Gastrocnemius medialis (tissue), 4 donors: ENCODE results near the gene PSMB2. TPM values are rescaled to one million over a fixed set of nuclear protein-coding genes. Genes with fewer than 3 reads are reported as not detected.

Experiments
- ATAC-seq, 2 donors: fragments of 150-250 bp; one replicate each; pipeline ENCODE4 v1.9.1; 2016
- DNase-seq, 2 donors: peaks; one replicate each; pipeline ENCODE4 v3.0.0-alpha.2; 2019
- H3K27ac ChIP-seq, 4 donors: fragments of 200-600 bp; sonication (generic); 1 replicate in 1 of 4; 2 replicates in 3 of 4; pipeline ENCODE4 v1.5.1; 2016 to 2018; ENCODE audit warnings: mild to moderate bottlenecking in 2 of 4, moderate library complexity in 1 of 4
- H3K27me3 ChIP-seq, 3 donors: fragments of 200-600 bp; sonication (generic) in 2 of 3; 1 replicate in 1 of 3; 2 replicates in 2 of 3; pipeline versions ENCODE4 v1.5.1 to v1.6.0; 2016 to 2019; ENCODE audit warnings: mild to moderate bottlenecking in 1 of 3, moderate library complexity in 1 of 3
- H3K36me3 ChIP-seq, 2 donors: fragments of 200-600 bp; sonication (generic) in 1 of 2; one replicate each; pipeline ENCODE4 v1.5.1; 2017 to 2018
- H3K4me1 ChIP-seq, 2 donors: fragments of 200-600 bp; sonication (generic) in 1 of 2; one replicate each; pipeline ENCODE4 v1.5.1; 2016 to 2017; ENCODE audit warnings: mild to moderate bottlenecking in 2 of 2
- H3K4me3 ChIP-seq, 4 donors: fragments of 200-600 bp; sonication (generic) in 3 of 4; 1 replicate in 1 of 4; 2 replicates in 3 of 4; pipeline ENCODE4 v1.5.1; 2016 to 2019; ENCODE audit warnings: mild to moderate bottlenecking in 2 of 4
- H3K9me3 ChIP-seq, 3 donors: fragments of 200-600 bp; sonication (generic) in 2 of 3; 1 replicate in 1 of 3; 2 replicates in 2 of 3; pipeline ENCODE4 v1.5.1; 2016 to 2019
- CTCF ChIP-seq, 5 experiments: fragments of 450-650 bp in 3 of 5; fragments of 200-600 bp in 2 of 5; sonication (generic) in 2 of 5; IDR thresholded peaks in 4 of 5; conservative IDR thresholded peaks in 1 of 5; 1 replicate in 4 of 5; 2 replicates in 1 of 5; pipeline ENCODE4 v1.5.1; 2016 to 2019; ENCODE audit warnings: antibody characterized with exemption in 5 of 5, mild to moderate bottlenecking in 3 of 5, moderate library complexity in 3 of 5
- POLR2A ChIP-seq, 2 donors: fragments of 450-650 bp; IDR thresholded peaks; one replicate each; pipeline ENCODE4 v1.6.1; 2017; ENCODE audit warnings: antibody characterized with exemption in 2 of 2, mild to moderate bottlenecking in 2 of 2, moderate library complexity in 2 of 2
- in situ Hi-C, 4 donors: fragments of 200-750 bp; cut with MboI; loops; one replicate each; pipeline versions ENCODE4 v1.15.0 to v1.8.0; 2017; ENCODE audit warnings: low sequenced_read_pairs in 4 of 4
- intact Hi-C: fragments of 100-400 bp; cut with DNase I; formaldehyde crosslinking; loops from one replicate; pipeline ENCODE4 v1.15.1; 2023; ENCODE audit warnings: low total_unique reads
- total RNA-seq, 4 donors: library from RNA; depleted of rRNA; stranded (reverse); fragments of >200 nt; gene quantifications; one replicate each; pipeline versions ENCODE4 v1.1.0 to v1.2.3, GENCODE V29; 2016

The PSMB2 gene
- total RNA-seq, 4 donors from 2014 or later: 65.2 to 119 (median 89.9) TPM

- H3K27ac ChIP-seq: no peak overlapping the region
- ATAC-seq: no peak
- no peaks in the 10 kb centered on the region for H3K4me1 ChIP-seq
- intact Hi-C loops (no loop called here), in situ Hi-C loops (no loop called here)
- no peak for DNase-seq
- H3K27me3 ChIP-seq: no peaks in the 10 kb centered on the region
- H3K36me3 ChIP-seq: no peaks in the 10 kb centered on the region
- H3K9me3 ChIP-seq: no peaks in the 10 kb centered on the region
- no peak overlapping the region for H3K4me3 ChIP-seq
- TF ChIP-seq CTCF (IDR thresholded peaks at IDR 0.05 in 4 of 5, conservative IDR thresholded peaks at IDR 0.05 in 1 of 5) (no peak), POLR2A (IDR thresholded peaks at IDR 0.05) (no peak)
These were observed 15.0 kb upstream of the PSMB2 start for GRCh38 chr1:35656148-35656862.

- H3K27ac ChIP-seq: no peak overlapping the region
- no peak for ATAC-seq
- H3K36me3 ChIP-seq: no peaks in the 10 kb centered on the region
- in situ Hi-C loops: no loop called here
- H3K27me3 ChIP-seq: no peaks in the 10 kb centered on the region
- H3K4me3 ChIP-seq: no peak overlapping the region
- H3K4me1 ChIP-seq: no peaks in the 10 kb centered on the region
- no peak for DNase-seq
- intact Hi-C loops: no loop called here
- no peak for TF ChIP-seq POLR2A (IDR thresholded peaks at IDR 0.05)
- H3K9me3 ChIP-seq: no peaks in the 10 kb centered on the region
These were observed 13.9 kb upstream of the PSMB2 start for GRCh38 chr1:35655196-35655595.

GRCh38 chr1:35650416-35650815 is 9.1 kb upstream of the PSMB2 start:
- H3K4me3 ChIP-seq: no peak overlapping the region
- in situ Hi-C loops (no loop called here), intact Hi-C loops (no loop called here)
- ATAC-seq (no peak), DNase-seq (no peak)
- no peaks in the 10 kb centered on the region for H3K27me3 ChIP-seq
- no peak overlapping the region for H3K27ac ChIP-seq
- H3K4me1 ChIP-seq: no peaks in the 10 kb centered on the region
- TF ChIP-seq CTCF (IDR thresholded peaks at IDR 0.05 in 4 of 5, conservative IDR thresholded peaks at IDR 0.05 in 1 of 5) (no peak), POLR2A (IDR thresholded peaks at IDR 0.05) (no peak)
- H3K9me3 ChIP-seq: no peaks in the 10 kb centered on the region
- H3K36me3 ChIP-seq: no peaks in the 10 kb centered on the region

GRCh38 chr1:35646043-35646442 is 4.7 kb upstream of the PSMB2 start:
- ATAC-seq (no peak), DNase-seq (no peak)
- Histone ChIP-seq H3K27me3 (no peaks in the 10 kb centered on the region), H3K4me3 (no peak overlapping the region), H3K36me3 (no peaks in the 10 kb centered on the region), H3K4me1 (peaks cover 0 to 3% of the 10 kb centered on the region in 2 donors), H3K9me3 (no peaks in the 10 kb centered on the region), H3K27ac (no peak overlapping the region)
- in situ Hi-C loops: loop anchor here in 1 of 4 donors (10.0 kb wide), 1 partner anchor 79 kb away; no protein-coding TSS in a partner anchor
- intact Hi-C loops: no loop called here
- TF ChIP-seq POLR2A (IDR thresholded peaks at IDR 0.05) (no peak), CTCF (IDR thresholded peaks at IDR 0.05 in 4 of 5, conservative IDR thresholded peaks at IDR 0.05 in 1 of 5) (no peak)

- no peak for ATAC-seq
These were observed 2.9 kb upstream of the PSMB2 start for GRCh38 chr1:35644204-35644603.

More at GRCh38 chr1:35644204-35644603, 2.9 kb upstream of the PSMB2 start:
- Histone ChIP-seq H3K27me3 (no peaks in the 10 kb centered on the region), H3K4me1 (peaks cover 12 to 16% of the 10 kb centered on the region in 2 donors), H3K9me3 (no peaks in the 10 kb centered on the region), H3K36me3 (no peaks in the 10 kb centered on the region), H3K4me3 (no peak overlapping the region), H3K27ac (no peak overlapping the region)
- intact Hi-C loops: no loop called here
- in situ Hi-C loops: loop anchor here in 2 of 4 donors (5.0 to 10.0 kb wide), 2 partner anchors 73 to 81 kb away; partner anchors contain the start of gene C1orf216 (in 1 of the 2)
- TF ChIP-seq CTCF (IDR thresholded peaks at IDR 0.05 in 4 of 5, conservative IDR thresholded peaks at IDR 0.05 in 1 of 5) (no peak), POLR2A (IDR thresholded peaks at IDR 0.05) (no peak)
- no peak for DNase-seq
